ENCODE data around the gene AMIGO3.

Gene AMIGO3

DNA sequence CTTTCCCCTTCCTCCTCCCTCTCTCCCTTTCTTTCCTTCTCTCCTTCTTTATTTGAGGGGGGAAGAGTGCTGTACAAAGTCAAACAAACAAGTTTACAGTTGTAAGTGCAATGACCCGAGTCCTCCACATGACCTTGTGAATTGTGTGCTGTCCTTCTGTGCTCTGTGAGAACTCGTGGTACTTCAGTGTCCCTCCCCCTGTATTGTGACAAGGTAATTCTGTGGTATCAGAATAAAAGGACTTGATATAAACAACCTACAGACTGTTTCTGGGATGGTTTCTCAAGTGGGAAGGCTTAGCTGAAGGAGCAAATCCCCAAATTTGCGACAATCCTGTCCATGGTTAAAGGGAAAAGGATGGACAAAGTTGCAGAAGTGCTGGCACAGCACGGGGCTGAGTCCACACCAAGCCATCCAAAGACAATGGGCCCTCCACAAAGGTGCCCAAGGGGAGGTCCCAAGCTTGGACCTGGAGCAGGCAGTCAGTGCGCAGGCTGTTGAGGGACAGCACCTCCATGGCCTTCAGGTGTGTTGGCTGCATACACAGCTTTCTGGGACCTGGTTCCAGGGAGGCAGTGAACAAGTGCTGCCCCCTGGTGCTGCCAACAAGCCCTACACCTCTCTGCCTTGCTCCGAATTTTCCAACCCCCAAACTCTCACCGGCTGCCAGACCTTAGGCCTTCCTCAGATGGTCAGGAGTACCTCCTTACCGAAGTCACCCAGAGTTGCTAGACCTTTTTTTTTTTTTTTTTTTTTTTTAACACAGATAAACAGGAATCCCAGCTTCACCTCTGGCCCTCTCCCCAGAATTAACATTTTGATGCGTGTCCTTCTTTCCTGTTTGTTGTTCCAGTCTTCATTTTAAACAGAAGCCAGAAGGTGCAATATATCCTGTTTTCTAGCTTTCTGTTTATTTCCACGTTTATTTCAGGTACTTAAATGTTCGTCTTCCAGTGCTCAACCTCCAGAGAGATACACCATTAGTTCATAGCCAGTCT is 47.9 kb downstream of the AMIGO3 start:
- Histone ChIP-seq H3K36me3 (ENCODE audit: control insufficient read depth in 1 of 2, insufficient read depth in 2 of 2, low read length in 2 of 2) (peaks cover 9 to 12% of the 10 kb centered on the region in 2 experiments), H3K18ac (ENCODE audit: low read length) (no peak overlapping the region), H3K23ac (ENCODE audit: low read length) (no peak overlapping the region), H3K4me1 (ENCODE audit: control insufficient read depth in 1 of 2, insufficient read depth in 2 of 2, low read length in 2 of 2) (peaks cover 21 to 26% of the 10 kb centered on the region in 2 experiments), H3K9me3 (ENCODE audit: insufficient read depth, low read depth, low read length) (no peaks in the 10 kb centered on the region), H2AK5ac (ENCODE audit: low read length) (no peak overlapping the region), H4K12ac (ENCODE audit: low read depth, low read length) (no peak overlapping the region), H3K27me3 (ENCODE audit: insufficient read depth, low read length) (no peaks in the 10 kb centered on the region), H3K14ac (ENCODE audit: low read length) (no peak overlapping the region), H3K4ac (ENCODE audit: low read depth, low read length) (no peak overlapping the region), H3K27ac (ENCODE audit: low read depth, low read length) (no peak overlapping the region), H2BK120ac (ENCODE audit: insufficient read depth, low read length, poor library complexity) (no peak overlapping the region), H3K79me2 (ENCODE audit: control insufficient read depth, insufficient read depth, low read length, poor library complexity) (peaks cover 11% of the 10 kb centered on the region), H2BK5ac (ENCODE audit: low read depth, low read length, poor library complexity) (no peak overlapping the region), H4K8ac (ENCODE audit: low read depth, low read length) (no peak overlapping the region), H3K9ac (ENCODE audit: low read length) (no peak overlapping the region), H2AFZ (ENCODE audit: insufficient read depth, low read length, poor library complexity) (no peak overlapping the region), H3K4me2 (ENCODE audit: low read length) (no peak overlapping the region), H2BK12ac (ENCODE audit: low read length) (no peak overlapping the region), H3K4me3 (ENCODE audit: low read depth, low read length) (no peak overlapping the region), H3K79me1 (ENCODE audit: low read length) (peaks cover 17% of the 10 kb centered on the region), H4K91ac (ENCODE audit: low read depth, low read length) (no peak overlapping the region)
- DNase-seq: peak; percentile 49 to 81
- WGBS (ENCODE audit: extremely low coverage, insufficient coverage, insufficient read length): no CpG with 5 or more reads among the region's 11 CpGs

DNA sequence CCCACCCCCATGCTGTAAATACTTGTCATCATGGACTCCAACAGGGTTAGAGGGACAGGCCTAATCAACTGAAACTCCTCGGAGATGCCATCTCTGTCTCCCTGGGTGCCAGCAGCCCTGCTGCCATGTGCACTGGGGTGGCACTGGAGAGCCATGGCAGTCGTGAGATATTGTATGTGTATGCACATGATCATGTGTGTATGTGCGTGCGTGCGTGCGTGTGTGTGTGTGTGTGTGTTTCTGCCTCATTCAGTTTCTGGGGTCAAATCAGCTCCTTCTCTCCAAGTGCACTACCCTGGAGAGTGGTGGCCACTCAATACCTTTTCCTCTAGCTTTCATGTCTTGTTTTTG is 48.6 kb downstream of the AMIGO3 start:
- no peak overlapping the region for H3K14ac ChIP-seq (ENCODE audit: low read length)
- no peak overlapping the region for H2BK12ac ChIP-seq (ENCODE audit: low read length)
- no peak overlapping the region for H3K18ac ChIP-seq (ENCODE audit: low read length)
- no peak overlapping the region for H4K12ac ChIP-seq (ENCODE audit: low read depth, low read length)
- no peak overlapping the region for H3K4me3 ChIP-seq (ENCODE audit: low read depth, low read length)
- no peaks in the 10 kb centered on the region for H3K27me3 ChIP-seq (ENCODE audit: insufficient read depth, low read length)
- H4K8ac ChIP-seq (ENCODE audit: low read depth, low read length): no peak overlapping the region
- H2AK5ac ChIP-seq (ENCODE audit: low read length): no peak overlapping the region
- WGBS (ENCODE audit: extremely low coverage, insufficient coverage, insufficient read length): no CpG with 5 or more reads among the region's 6 CpGs
- H2AFZ ChIP-seq (ENCODE audit: insufficient read depth, low read length, poor library complexity): no peak overlapping the region
- peaks cover 3 to 6% of the 10 kb centered on the region in 2 experiments for H3K36me3 ChIP-seq (ENCODE audit: control insufficient read depth in 1 of 2, insufficient read depth in 2 of 2, low read length in 2 of 2)
- H3K23ac ChIP-seq (ENCODE audit: low read length): no peak overlapping the region
- H3K4ac ChIP-seq (ENCODE audit: low read depth, low read length): no peak overlapping the region
- no peak overlapping the region for H4K91ac ChIP-seq (ENCODE audit: low read depth, low read length)
- no peak overlapping the region for H3K4me2 ChIP-seq (ENCODE audit: low read length)
- no peak overlapping the region for H3K27ac ChIP-seq (ENCODE audit: low read depth, low read length)
- no peak overlapping the region for H2BK120ac ChIP-seq (ENCODE audit: insufficient read depth, low read length, poor library complexity)
- no peaks in the 10 kb centered on the region for H3K9me3 ChIP-seq (ENCODE audit: insufficient read depth, low read depth, low read length)
- peaks cover 21 to 26% of the 10 kb centered on the region in 2 experiments for H3K4me1 ChIP-seq (ENCODE audit: control insufficient read depth in 1 of 2, insufficient read depth in 2 of 2, low read length in 2 of 2)
- peaks cover 17% of the 10 kb centered on the region for H3K79me1 ChIP-seq (ENCODE audit: low read length)
- no peak overlapping the region for H3K9ac ChIP-seq (ENCODE audit: low read length)
- no peak overlapping the region for H2BK5ac ChIP-seq (ENCODE audit: low read depth, low read length, poor library complexity)
- H3K79me2 ChIP-seq (ENCODE audit: control insufficient read depth, insufficient read depth, low read length, poor library complexity): peaks cover 11% of the 10 kb centered on the region
- no peak for DNase-seq

GRCh38 chr3:49669352-49669751 is 50.1 kb downstream of the AMIGO3 start:
- no peak overlapping the region for H2AFZ ChIP-seq (ENCODE audit: insufficient read depth, low read length, poor library complexity)
- no peak overlapping the region for H3K9ac ChIP-seq (ENCODE audit: low read length)
- H2AK5ac ChIP-seq (ENCODE audit: low read length): no peak overlapping the region
- no peak overlapping the region for H2BK12ac ChIP-seq (ENCODE audit: low read length)
- no peak overlapping the region for H3K23ac ChIP-seq (ENCODE audit: low read length)
- no peak overlapping the region for H2BK120ac ChIP-seq (ENCODE audit: insufficient read depth, low read length, poor library complexity)
- H3K4me2 ChIP-seq (ENCODE audit: low read length): peak overlapping the region; percentile 52
- H3K27me3 ChIP-seq (ENCODE audit: insufficient read depth, low read length): no peaks in the 10 kb centered on the region
- no peaks in the 10 kb centered on the region for H3K36me3 ChIP-seq (ENCODE audit: control insufficient read depth in 1 of 2, insufficient read depth in 2 of 2, low read length in 2 of 2)
- H2BK5ac ChIP-seq (ENCODE audit: low read depth, low read length, poor library complexity): no peak overlapping the region
- H3K4me1 ChIP-seq (ENCODE audit: control insufficient read depth in 1 of 2, insufficient read depth in 2 of 2, low read length in 2 of 2): peaks cover 17 to 19% of the 10 kb centered on the region in 2 experiments
- H4K8ac ChIP-seq (ENCODE audit: low read depth, low read length): no peak overlapping the region
- H3K4me3 ChIP-seq (ENCODE audit: low read depth, low read length): no peak overlapping the region
- H3K14ac ChIP-seq (ENCODE audit: low read length): peak overlapping the region; percentile 4
- H3K18ac ChIP-seq (ENCODE audit: low read length): no peak overlapping the region
- peaks cover 15% of the 10 kb centered on the region for H3K79me1 ChIP-seq (ENCODE audit: low read length)
- no peaks in the 10 kb centered on the region for H3K9me3 ChIP-seq (ENCODE audit: insufficient read depth, low read depth, low read length)
- WGBS (ENCODE audit: extremely low coverage, insufficient coverage, insufficient read length): no CpG with 5 or more reads among the region's 3 CpGs
- H3K27ac ChIP-seq (ENCODE audit: low read depth, low read length): peak overlapping the region; percentile 12
- peaks cover 7% of the 10 kb centered on the region for H3K79me2 ChIP-seq (ENCODE audit: control insufficient read depth, insufficient read depth, low read length, poor library complexity)
- H4K91ac ChIP-seq (ENCODE audit: low read depth, low read length): no peak overlapping the region
- DNase-seq: no peak
- H3K4ac ChIP-seq (ENCODE audit: low read depth, low read length): no peak overlapping the region
- no peak overlapping the region for H4K12ac ChIP-seq (ENCODE audit: low read depth, low read length)

DNA sequence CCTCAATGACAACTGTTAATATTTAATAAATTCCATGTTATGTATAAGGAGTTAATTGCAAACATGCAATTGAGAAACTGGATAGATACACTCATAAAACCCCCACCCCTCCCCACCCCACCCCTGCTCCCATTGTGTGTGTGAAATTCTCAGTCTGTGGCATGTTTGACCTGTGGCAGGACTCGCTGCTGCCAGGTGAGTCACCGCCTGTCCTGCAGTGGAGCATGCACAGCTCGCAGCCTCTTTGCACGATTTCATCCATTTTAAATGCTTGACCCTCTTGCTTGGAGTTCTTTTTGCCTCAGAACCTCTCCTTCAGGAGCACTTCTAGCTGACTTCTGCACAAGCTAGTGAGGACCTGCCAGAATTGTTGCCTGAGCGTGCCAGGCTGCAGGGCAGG is 50.6 kb downstream of the AMIGO3 start:
- H3K79me1 ChIP-seq (ENCODE audit: low read length): peaks cover 12% of the 10 kb centered on the region
- peaks cover 17 to 19% of the 10 kb centered on the region in 2 experiments for H3K4me1 ChIP-seq (ENCODE audit: control insufficient read depth in 1 of 2, insufficient read depth in 2 of 2, low read length in 2 of 2)
- no peak overlapping the region for H3K9ac ChIP-seq (ENCODE audit: low read length)
- no peak overlapping the region for H3K14ac ChIP-seq (ENCODE audit: low read length)
- H2BK120ac ChIP-seq (ENCODE audit: insufficient read depth, low read length, poor library complexity): no peak overlapping the region
- no peak overlapping the region for H2AFZ ChIP-seq (ENCODE audit: insufficient read depth, low read length, poor library complexity)
- peak overlapping the region; percentile 52 for H3K4me2 ChIP-seq (ENCODE audit: low read length)
- no peak overlapping the region for H4K12ac ChIP-seq (ENCODE audit: low read depth, low read length)
- H3K9me3 ChIP-seq (ENCODE audit: insufficient read depth, low read depth, low read length): no peaks in the 10 kb centered on the region
- H2BK5ac ChIP-seq (ENCODE audit: low read depth, low read length, poor library complexity): no peak overlapping the region
- no peaks in the 10 kb centered on the region for H3K27me3 ChIP-seq (ENCODE audit: insufficient read depth, low read length)
- no peak overlapping the region for H3K4ac ChIP-seq (ENCODE audit: low read depth, low read length)
- H3K23ac ChIP-seq (ENCODE audit: low read length): no peak overlapping the region
- H3K18ac ChIP-seq (ENCODE audit: low read length): no peak overlapping the region
- no peaks in the 10 kb centered on the region for H3K36me3 ChIP-seq (ENCODE audit: control insufficient read depth in 1 of 2, insufficient read depth in 2 of 2, low read length in 2 of 2)
- H2AK5ac ChIP-seq (ENCODE audit: low read length): no peak overlapping the region
- H3K27ac ChIP-seq (ENCODE audit: low read depth, low read length): peak overlapping the region; percentile 22
- no peak overlapping the region for H4K91ac ChIP-seq (ENCODE audit: low read depth, low read length)
- H4K8ac ChIP-seq (ENCODE audit: low read depth, low read length): no peak overlapping the region
- no CpG with 5 or more reads among the region's 5 CpGs for WGBS (ENCODE audit: extremely low coverage, insufficient coverage, insufficient read length)
- peak; percentile 20 to 29 for DNase-seq
- H2BK12ac ChIP-seq (ENCODE audit: low read length): no peak overlapping the region
- H3K4me3 ChIP-seq (ENCODE audit: low read depth, low read length): no peak overlapping the region
- peaks cover 6% of the 10 kb centered on the region for H3K79me2 ChIP-seq (ENCODE audit: control insufficient read depth, insufficient read depth, low read length, poor library complexity)
